HCT116 (cell line): ENCODE data around the gene UBR3. TPM values are rescaled to one million over a fixed set of nuclear protein-coding genes. Genes with fewer than 3 reads are reported as not detected.
A peak's percentile ranks its signal among the peaks of the same experiment; 100 is the strongest.
"Not testable (repeated sequence)": the region's sequence is repeated elsewhere in the genome, so short reads cannot be mapped to it uniquely, and the experiment has no call there.

Source experiments
- ATAC-seq: fragments of 200-7000 bp; cut with Tn5 transposase; 2 replicates; pipeline ENCODE4 v1.9.1; 2020; ENCODE audit warnings: mild to moderate bottlenecking, moderate library complexity
- BruUV-seq: library from RNA; stranded (reverse); fragments of 400-500 nt; replicated peaks from 2 replicates; lab custom pipeline; 2021; lab: Mats Ljungman, UMichigan
- CTCF ChIA-PET: fragments of 300-600 bp; sonication (Branson Sonifier 250); formaldehyde crosslinking; loops from one replicate; lab custom pipeline; 2021; ENCODE audit warnings: antibody characterized with exemption; lab: Charles Lee
- POLR2A ChIA-PET: fragments of 300-600, 350-600 bp; sonication (Branson Sonifier 250); formaldehyde crosslinking; loops from one replicate; lab custom pipeline; 2021; ENCODE audit warnings: antibody characterized with exemption; lab: Charles Lee
- RAD21 ChIA-PET, 2 experiments: fragments of 300-600 bp; sonication (Branson Sonifier 250); formaldehyde crosslinking; loops; one replicate each; lab custom pipeline; 2023; ENCODE audit warnings: low total read pairs in 2 of 2; ENCODE audit not compliant: uncharacterized antibody in 2 of 2, unreplicated experiment in 2 of 2, low non-redundant PET in 1 of 2; lab: Charles Lee
- DNase-seq: peaks from one replicate; pipeline ENCODE4 v3.0.0-alpha.2; 2010; ENCODE audit warnings: low read depth, low spot score
- H2AFZ ChIP-seq: fragments of 200-600 bp; shearing (Covaris generic), sonication (generic); 2 replicates; pipeline ENCODE4 v1.6.1; 2017; ENCODE audit warnings: low read depth, mixed run types, mixed read lengths, antibody characterized with exemption, low read length; ENCODE audit not compliant: poor library complexity, severe bottlenecking
- H3K27ac ChIP-seq: 2 replicates; pipeline ENCODE4 v1.5.1; 2012; ENCODE audit warnings: low read depth, low read length
- H3K27me3 ChIP-seq: fragments of 200-600 bp; sonication (generic); 2 replicates; pipeline ENCODE4 v1.6.1; 2016; ENCODE audit warnings: mixed run types, low read length, mixed read lengths; ENCODE audit not compliant: insufficient read depth
- H3K36me3 ChIP-seq, 2 experiments: fragments of 200-500 bp in 1 of 2; fragments of 200-600 bp in 1 of 2; sonication (Bioruptor generic) in 1 of 2; sonication (generic) in 1 of 2; 2 replicates each; pipeline versions ENCODE4 v1.5.1 to v1.6.1; 2014 to 2016; ENCODE audit warnings: low read length in 2 of 2, inconsistent platforms in 1 of 2, mixed read lengths in 1 of 2, mixed run types in 1 of 2; ENCODE audit not compliant: insufficient read depth in 2 of 2, control insufficient read depth in 1 of 2
- H3K4me1 ChIP-seq, 2 experiments: fragments of 200-600 bp in 1 of 2; sonication (generic) in 1 of 2; 2 replicates each; pipeline versions ENCODE4 v1.5.1 to v1.6.1; 2012 to 2017; ENCODE audit warnings: low read length in 2 of 2, inconsistent platforms in 1 of 2, mild to moderate bottlenecking in 1 of 2, mixed read lengths in 1 of 2, mixed run types in 1 of 2, moderate library complexity in 1 of 2; ENCODE audit not compliant: insufficient read depth in 2 of 2, control insufficient read depth in 1 of 2
- H3K4me2 ChIP-seq: fragments of 200-600 bp; sonication (generic); 2 replicates; pipeline ENCODE4 v1.6.1; 2017; ENCODE audit warnings: mixed run types, low read length, mixed read lengths
- H3K4me3 ChIP-seq, 2 experiments: fragments of 200-600 bp in 1 of 2; sonication (generic) in 1 of 2; replicated peaks in 1 of 2; 2 replicates each; pipeline ENCODE4 v1.5.1; 2011 to 2016; ENCODE audit warnings: low read length in 2 of 2, control low read depth in 1 of 2, low read depth in 1 of 2, mild to moderate bottlenecking in 1 of 2, mixed read lengths in 1 of 2, mixed run types in 1 of 2
- H3K79me2 ChIP-seq: fragments of 200-600 bp; sonication (generic); 2 replicates; pipeline ENCODE4 v1.6.1; 2017; ENCODE audit warnings: mild to moderate bottlenecking, mixed run types, low read length, moderate library complexity, mixed read lengths; ENCODE audit not compliant: insufficient read depth
- H3K9ac ChIP-seq: fragments of 200-600 bp; sonication (generic); 2 replicates; pipeline ENCODE4 v1.6.1; 2016; ENCODE audit warnings: low read length, mixed read lengths
- H3K9me2 ChIP-seq: fragments of 200-600 bp; sonication (generic), shearing (Covaris generic); 2 replicates; pipeline ENCODE4 v1.6.1; 2017; ENCODE audit warnings: mixed run types, mild to moderate bottlenecking, moderate library complexity; ENCODE audit not compliant: insufficient read depth
- H3K9me3 ChIP-seq, 2 experiments: fragments of 200-500 bp in 1 of 2; fragments of 200-600 bp in 1 of 2; sonication (Bioruptor generic) in 1 of 2; sonication (generic) in 1 of 2; 2 replicates each; pipeline ENCODE4 v1.6.1; 2014 to 2017; ENCODE audit warnings: low read length in 2 of 2, mixed read lengths in 2 of 2, inconsistent platforms in 1 of 2, low read depth in 1 of 2, mild to moderate bottlenecking in 1 of 2, mixed run types in 1 of 2, moderate library complexity in 1 of 2; ENCODE audit not compliant: control insufficient read depth in 1 of 2, insufficient read depth in 1 of 2
- H4K20me1 ChIP-seq: fragments of 200-600 bp; sonication (generic), shearing (Covaris generic); 2 replicates; pipeline ENCODE4 v1.6.1; 2017; ENCODE audit warnings: mixed run types, mild to moderate bottlenecking, moderate library complexity; ENCODE audit not compliant: insufficient read depth
- EGR1 ChIP-seq: IDR thresholded peaks from 2 replicates; pipeline ENCODE4 v1.6.1; 2012; ENCODE audit warnings: low read depth
- ELF1 ChIP-seq: IDR thresholded peaks from 2 replicates; pipeline ENCODE4 v1.6.1; 2012; ENCODE audit warnings: low read depth, borderline replicate concordance
- JUND ChIP-seq: IDR thresholded peaks from 2 replicates; pipeline ENCODE4 v1.6.1; 2012
- SP1 ChIP-seq: IDR thresholded peaks from 2 replicates; pipeline ENCODE4 v1.6.1; 2012; ENCODE audit warnings: low read depth
- TCF7L2 ChIP-seq: IDR thresholded peaks from 2 replicates; pipeline ENCODE4 v1.7.0; 2011; ENCODE audit warnings: borderline replicate concordance, inconsistent platforms; ENCODE audit not compliant: insufficient read depth, insufficient read length; ENCODE audit errors: extremely low read depth
- intact Hi-C: fragments of 100-400 bp; cut with micrococcal nuclease; formaldehyde crosslinking; loops from 2 replicates; pipeline ENCODE4 v1.10.0; 2022
- total RNA-seq: library from RNA; stranded (reverse); gene quantifications from one replicate; pipeline ENCODE4 v1.2.1, GENCODE V29; 2021; ENCODE audit not compliant: unreplicated experiment
- TF ChIP-seq, protein P1 (sequence below): IDR thresholded peaks from 2 replicates; pipeline ENCODE4 v1.6.1; 2012; ENCODE audit warnings: low read depth

The UBR3 gene
- total RNA-seq, 1 experiment from 2014 or later, result 29.5 TPM

DNA sequence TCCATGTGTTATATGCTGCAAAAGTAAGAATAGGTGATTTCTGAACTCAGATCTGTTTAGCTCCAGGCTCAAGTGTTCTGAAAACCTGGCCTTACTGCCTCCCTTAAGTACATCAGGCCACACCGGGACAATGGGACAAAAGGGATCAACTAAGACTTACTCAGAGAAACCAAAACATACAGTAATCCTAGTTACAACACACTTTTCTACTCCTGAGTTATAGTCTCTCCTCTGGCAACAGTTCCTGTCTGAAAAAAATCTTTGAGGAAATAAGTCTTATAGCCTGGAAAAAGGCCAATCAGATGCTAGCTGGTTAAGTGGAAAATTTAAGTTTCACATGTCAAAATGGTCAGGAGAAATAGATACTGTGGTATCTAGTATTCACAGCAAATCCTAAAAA, 8.1 kb upstream of the UBR3 start (continued):
- no peak for TF ChIP-seq ELF1
- TF ChIP-seq, protein P1, sequence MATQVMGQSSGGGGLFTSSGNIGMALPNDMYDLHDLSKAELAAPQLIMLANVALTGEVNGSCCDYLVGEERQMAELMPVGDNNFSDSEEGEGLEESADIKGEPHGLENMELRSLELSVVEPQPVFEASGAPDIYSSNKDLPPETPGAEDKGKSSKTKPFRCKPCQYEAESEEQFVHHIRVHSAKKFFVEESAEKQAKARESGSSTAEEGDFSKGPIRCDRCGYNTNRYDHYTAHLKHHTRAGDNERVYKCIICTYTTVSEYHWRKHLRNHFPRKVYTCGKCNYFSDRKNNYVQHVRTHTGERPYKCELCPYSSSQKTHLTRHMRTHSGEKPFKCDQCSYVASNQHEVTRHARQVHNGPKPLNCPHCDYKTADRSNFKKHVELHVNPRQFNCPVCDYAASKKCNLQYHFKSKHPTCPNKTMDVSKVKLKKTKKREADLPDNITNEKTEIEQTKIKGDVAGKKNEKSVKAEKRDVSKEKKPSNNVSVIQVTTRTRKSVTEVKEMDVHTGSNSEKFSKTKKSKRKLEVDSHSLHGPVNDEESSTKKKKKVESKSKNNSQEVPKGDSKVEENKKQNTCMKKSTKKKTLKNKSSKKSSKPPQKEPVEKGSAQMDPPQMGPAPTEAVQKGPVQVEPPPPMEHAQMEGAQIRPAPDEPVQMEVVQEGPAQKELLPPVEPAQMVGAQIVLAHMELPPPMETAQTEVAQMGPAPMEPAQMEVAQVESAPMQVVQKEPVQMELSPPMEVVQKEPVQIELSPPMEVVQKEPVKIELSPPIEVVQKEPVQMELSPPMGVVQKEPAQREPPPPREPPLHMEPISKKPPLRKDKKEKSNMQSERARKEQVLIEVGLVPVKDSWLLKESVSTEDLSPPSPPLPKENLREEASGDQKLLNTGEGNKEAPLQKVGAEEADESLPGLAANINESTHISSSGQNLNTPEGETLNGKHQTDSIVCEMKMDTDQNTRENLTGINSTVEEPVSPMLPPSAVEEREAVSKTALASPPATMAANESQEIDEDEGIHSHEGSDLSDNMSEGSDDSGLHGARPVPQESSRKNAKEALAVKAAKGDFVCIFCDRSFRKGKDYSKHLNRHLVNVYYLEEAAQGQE, result no peak
- TF ChIP-seq TCF7L2, result no peak
- TF ChIP-seq SP1, result no peak
- TF ChIP-seq, all 23 proteins: peak for 0

DNA sequence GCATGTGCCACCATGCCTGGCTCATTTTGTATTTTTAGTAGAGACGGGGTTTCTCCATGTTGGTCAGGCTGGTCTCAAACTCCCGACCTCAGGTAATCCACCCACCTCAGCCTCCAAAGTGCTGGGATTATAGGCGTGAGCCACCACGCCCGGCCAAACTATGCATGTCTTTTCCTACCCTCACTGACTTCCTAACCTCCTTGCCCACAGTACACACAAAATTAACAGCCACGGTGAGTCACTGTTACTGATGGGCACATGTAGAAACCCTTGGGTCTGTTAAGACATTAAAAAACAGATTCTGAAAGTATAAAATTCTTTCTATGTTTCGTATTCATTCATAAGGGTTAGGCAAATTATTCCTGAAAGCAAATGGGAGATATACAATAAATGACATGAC, 7.2 kb upstream of the UBR3 start:
- ATAC-seq (peak; percentile 42), DNase-seq (peak; percentile 29)
- H3K9ac ChIP-seq, H4K20me1 ChIP-seq, H2AFZ ChIP-seq, intact Hi-C loops, RAD21 ChIA-PET, BruUV-seq, H3K27me3 ChIP-seq, H3K9me3 ChIP-seq, H3K9me2 ChIP-seq: not testable (repeated sequence)
- Histone ChIP-seq H3K36me3 (peaks cover 8 to 30% of the 10 kb centered on the region in 2 experiments), H3K4me1 (peaks cover 18 to 36% of the 10 kb centered on the region in 2 experiments), H3K4me3 (peak overlapping the region in 1 of 2 experiments; percentile 7; a peak in 1 of 4 replicates), H3K27ac (peak overlapping the region; percentile 5; the same call in 1 of the 2 replicates), H3K79me2 (peaks cover 68% of the 10 kb centered on the region), H3K4me2 (peak overlapping the region; percentile 43)
- POLR2A ChIA-PET, result interaction anchor here (0.6 kb wide), 1 partner anchor 1364 kb away, joined by 4 read pairs; the partner anchor contains the start of gene CERS6
- peak; percentile 29; the same call in 1 of the 2 replicates for TF ChIP-seq JUND
- 0 out of 2 replicates have a peak, but pooled peaks have one; percentile 21 for TF ChIP-seq EGR1
- CTCF ChIA-PET, result interaction anchor here (1.2 kb wide), 1 partner anchor 57 kb away, joined by 3 read pairs; no protein-coding TSS in a partner anchor
